ENCODE data around the gene DOK7.

- TF ChIP-seq EZH2 (IDR thresholded peaks at IDR 0.05; ENCODE audit: low read length) = no peak
- no peak for TF ChIP-seq CTCF (optimal IDR thresholded peaks at IDR 0.05 in 1 of 3, IDR thresholded peaks at IDR 0.05 in 1 of 3, conservative IDR thresholded peaks at IDR 0.05 in 1 of 3; ENCODE audit: extremely low read depth in 1 of 3, insufficient read depth in 2 of 3, low read length in 3 of 3)
These were observed 8.1 kb downstream of the DOK7 start for GRCh38 chr4:3471098-3471760.
